ENCODE results near the gene PSMB10.

The PSMB10 gene

GRCh38 chr16:67922221-67922620 lies 14.4 kb downstream of the PSMB10 start:
- no peaks in the 10 kb centered on the region for H3K27me3 ChIP-seq (ENCODE audit: insufficient read depth, low read depth)
- no peak overlapping the region for H3K4me2 ChIP-seq
- H3K9ac ChIP-seq = no peak overlapping the region
- H3K4me1 ChIP-seq (ENCODE audit: low read depth, poor library complexity, severe bottlenecking) = no peaks in the 10 kb centered on the region
- H3K4me3 ChIP-seq (IDR thresholded peaks at IDR 0.05; ENCODE audit: insufficient read depth, low read depth, low read length) = no peak overlapping the region
- TF ChIP-seq CTCF (conservative IDR thresholded peaks at IDR 0.05; ENCODE audit: low read depth, low read length) = no peak
- no peaks in the 10 kb centered on the region for H4K20me1 ChIP-seq (ENCODE audit: insufficient read depth)
- no peaks in the 10 kb centered on the region for H3K79me2 ChIP-seq (ENCODE audit: insufficient read depth, low read depth)
- no peak overlapping the region for H3K27ac ChIP-seq
- H2AFZ ChIP-seq (ENCODE audit: low read depth) = no peak overlapping the region
- no peaks in the 10 kb centered on the region for H3K36me3 ChIP-seq (ENCODE audit: insufficient read depth)

GRCh38 chr16:67919622-67920221 lies 16.9 kb downstream of the PSMB10 start:
- Histone ChIP-seq H3K27ac (no peak overlapping the region), H3K79me2 (ENCODE audit: insufficient read depth, low read depth) (0 out of 2 replicates have a peak, but pooled peaks cover 2% of the 10 kb centered on the region), H4K20me1 (ENCODE audit: insufficient read depth) (no peaks in the 10 kb centered on the region), H3K4me3 (IDR thresholded peaks at IDR 0.05; ENCODE audit: insufficient read depth, low read depth, low read length) (no peak overlapping the region), H3K9ac (no peak overlapping the region), H3K27me3 (ENCODE audit: insufficient read depth, low read depth) (no peaks in the 10 kb centered on the region), H3K4me1 (ENCODE audit: low read depth, poor library complexity, severe bottlenecking) (no peaks in the 10 kb centered on the region), H3K36me3 (ENCODE audit: insufficient read depth) (no peaks in the 10 kb centered on the region), H2AFZ (ENCODE audit: low read depth) (no peak overlapping the region), H3K4me2 (no peak overlapping the region)
- TF ChIP-seq CTCF (conservative IDR thresholded peaks at IDR 0.05; ENCODE audit: low read depth, low read length) = no peak

- TF ChIP-seq CTCF (conservative IDR thresholded peaks at IDR 0.05; ENCODE audit: low read depth, low read length) = no peak
- no peak overlapping the region for H3K4me3 ChIP-seq (IDR thresholded peaks at IDR 0.05; ENCODE audit: insufficient read depth, low read depth, low read length)
- no peaks in the 10 kb centered on the region for H3K36me3 ChIP-seq (ENCODE audit: insufficient read depth)
- no peaks in the 10 kb centered on the region for H3K27me3 ChIP-seq (ENCODE audit: insufficient read depth, low read depth)
- no peak overlapping the region for H3K4me2 ChIP-seq
- H2AFZ ChIP-seq (ENCODE audit: low read depth) = no peak overlapping the region
- H3K79me2 ChIP-seq (ENCODE audit: insufficient read depth, low read depth) = 0 out of 2 replicates have a peak, but pooled peaks cover 6% of the 10 kb centered on the region
- H3K9ac ChIP-seq = no peak overlapping the region
- H3K27ac ChIP-seq = no peak overlapping the region
- no peaks in the 10 kb centered on the region for H4K20me1 ChIP-seq (ENCODE audit: insufficient read depth)
- no peaks in the 10 kb centered on the region for H3K4me1 ChIP-seq (ENCODE audit: low read depth, poor library complexity, severe bottlenecking)
Measured at GRCh38 chr16:67917852-67918236, 18.8 kb downstream of the PSMB10 start.

GRCh38 chr16:67917140-67917851 lies 19.4 kb downstream of the PSMB10 start:
- no peak overlapping the region for H3K9ac ChIP-seq
- no peak for TF ChIP-seq CTCF (conservative IDR thresholded peaks at IDR 0.05; ENCODE audit: low read depth, low read length)

More at GRCh38 chr16:67917140-67917851, 19.4 kb downstream of the PSMB10 start:
- Histone ChIP-seq H3K4me2 (no peak overlapping the region), H3K27ac (no peak overlapping the region), H2AFZ (ENCODE audit: low read depth) (no peak overlapping the region), H3K27me3 (ENCODE audit: insufficient read depth, low read depth) (no peaks in the 10 kb centered on the region), H3K36me3 (ENCODE audit: insufficient read depth) (no peaks in the 10 kb centered on the region), H3K79me2 (ENCODE audit: insufficient read depth, low read depth) (0 out of 2 replicates have a peak, but pooled peaks cover 6% of the 10 kb centered on the region), H4K20me1 (ENCODE audit: insufficient read depth) (no peaks in the 10 kb centered on the region), H3K4me3 (IDR thresholded peaks at IDR 0.05; ENCODE audit: insufficient read depth, low read depth, low read length) (no peak overlapping the region), H3K4me1 (ENCODE audit: low read depth, poor library complexity, severe bottlenecking) (no peaks in the 10 kb centered on the region)
